ENCODE measurements around the gene DIP2C.

- TF ChIP-seq REST (IDR thresholded peaks at IDR 0.05; ENCODE audit: low read depth, low read length) (no peak), CTCF (IDR thresholded peaks at IDR 0.05) (no peak), NFIC (IDR thresholded peaks at IDR 0.05; ENCODE audit: borderline replicate concordance) (no peak), SMC3 (IDR thresholded peaks at IDR 0.05; ENCODE audit: low read depth, low read length) (no peak), EP300 (IDR thresholded peaks at IDR 0.05; ENCODE audit: borderline replicate concordance in 1 of 2, low read depth in 1 of 2, low read length in 1 of 2) (no peak)
These were observed 249.3 kb downstream of the DIP2C start for GRCh38 chr10:440127-440526.
